Measurements from ENCODE around the gene NOP56. TPM values are rescaled to one million over a fixed set of nuclear protein-coding genes. Genes with fewer than 3 reads are reported as not detected.

Gene NOP56
- total and polyA plus RNA-seq, 2 of the 8 experiments (the other 6 are each of a cell fraction or from before 2014, with no cell fraction given), result 391 to 677 TPM

DNA sequence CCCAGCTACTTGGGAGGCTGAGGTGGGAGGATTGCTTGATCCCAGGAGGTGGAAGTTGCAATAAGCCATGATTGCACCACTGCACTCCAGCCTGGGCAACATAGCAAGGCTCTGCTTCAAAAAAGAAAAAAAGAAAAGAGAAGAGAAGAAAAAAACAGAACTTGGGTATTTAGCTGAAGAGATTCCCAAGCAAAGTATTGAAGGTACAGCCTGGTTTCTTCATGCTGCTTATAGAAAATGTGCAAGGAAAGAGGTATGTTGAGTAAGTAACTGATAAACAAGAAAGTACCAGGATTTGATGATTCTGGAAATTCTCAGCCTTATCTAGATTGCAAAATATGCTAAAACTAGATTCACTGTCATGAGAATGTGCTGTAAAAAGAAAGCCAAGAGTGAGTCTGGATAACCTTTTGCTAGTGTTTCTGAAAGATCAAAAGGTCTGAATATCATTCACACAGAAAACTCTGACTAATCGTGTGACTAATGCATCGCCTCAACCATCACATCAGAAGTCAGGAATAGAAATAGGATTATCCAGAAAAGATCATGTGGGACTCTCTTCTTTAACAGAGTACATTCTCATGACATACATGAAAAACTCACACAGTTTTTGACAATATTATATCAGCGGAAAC is 32.4 kb upstream of the NOP56 start:
- H4K91ac ChIP-seq (replicated peaks; ENCODE audit: insufficient read length, low read length), result no peak overlapping the region
- FAIRE-seq, result no peak
- no peak overlapping the region for H3K4ac ChIP-seq (replicated peaks; ENCODE audit: insufficient read length, low read depth, low read length)
- H2BK12ac ChIP-seq (ENCODE audit: low read depth, low read length), result no peak overlapping the region
- no peaks in the 10 kb centered on the region for H3K36me3 ChIP-seq (ENCODE audit: control insufficient read depth in 2 of 4, insufficient read depth in 4 of 4, low read length in 3 of 4)
- H3K14ac ChIP-seq (ENCODE audit: insufficient read length), result no peak overlapping the region
- POLR2A ChIA-PET (ENCODE audit: partially characterized antibody), result no interaction called here
- no peaks in the 10 kb centered on the region; a peak in 1 of 4 replicates for H3K9me3 ChIP-seq (ENCODE audit: insufficient read depth in 2 of 2, low read depth in 1 of 2, low read length in 1 of 2)
- H3K79me2 ChIP-seq (ENCODE audit: control insufficient read depth in 1 of 2, insufficient read depth in 2 of 2, low read length in 2 of 2), result no peaks in the 10 kb centered on the region
- no peaks in the 10 kb centered on the region for H3K27me3 ChIP-seq (replicated peaks in 1 of 4; ENCODE audit: control insufficient read depth in 3 of 4, extremely low read depth in 1 of 4, insufficient read depth in 3 of 4, low read length in 3 of 4)
- H2BK5ac ChIP-seq (ENCODE audit: low read depth, low read length), result no peak overlapping the region
- no peak overlapping the region for H2BK15ac ChIP-seq (ENCODE audit: low read length)
- H3K18ac ChIP-seq (ENCODE audit: extremely low read depth, low read length), result no peak overlapping the region
- no peak overlapping the region for H3K23ac ChIP-seq (ENCODE audit: insufficient read length)
- H4K8ac ChIP-seq (ENCODE audit: extremely low read depth, insufficient read depth, low read length), result no peak overlapping the region
- H3K27ac ChIP-seq (ENCODE audit: low read depth, low read length), result no peak overlapping the region
- H2BK20ac ChIP-seq (ENCODE audit: low read length), result no peak overlapping the region
- 95% methylated on average over 3 of the region's 3 CpGs; no CpG with 5 or more reads in 1 of the 2 experiments for WGBS, 2 experiments (ENCODE audit: extremely low coverage in 1 of 2, insufficient coverage in 1 of 2, insufficient read length in 1 of 2, insufficient replicate concordance in 2 of 2, low coverage in 1 of 2, low lambda C conversion rate in 2 of 2, missing lambda C conversion rate in 1 of 2)
- no peaks in the 10 kb centered on the region for H4K20me1 ChIP-seq (replicated peaks in 1 of 2; ENCODE audit: control insufficient read depth in 1 of 2, insufficient read depth in 2 of 2, low read length in 2 of 2)
- no peak overlapping the region for H2AFZ ChIP-seq (ENCODE audit: low read length)
- no peak overlapping the region for H2BK120ac ChIP-seq (replicated peaks; ENCODE audit: low read depth, low read length)
- H3K4me3 ChIP-seq (ENCODE audit: extremely low read depth in 1 of 4, insufficient read depth in 2 of 4, low read depth in 3 of 4, low read length in 4 of 4), result no peak overlapping the region
- H3K4me1 ChIP-seq (replicated peaks in 1 of 4; ENCODE audit: control insufficient read depth in 3 of 4, insufficient read depth in 4 of 4, low read length in 3 of 4), result no peaks in the 10 kb centered on the region
- H2AK5ac ChIP-seq (ENCODE audit: low read depth, low read length), result no peak overlapping the region
- H3K9ac ChIP-seq (replicated peaks in 1 of 4; ENCODE audit: extremely low read depth in 1 of 4, low read depth in 3 of 4, low read length in 3 of 4), result no peak overlapping the region
- no peak for DNase-seq (ENCODE audit: low read depth in 1 of 2, low spot score in 2 of 2)
- no peaks in the 10 kb centered on the region for H3K23me2 ChIP-seq (ENCODE audit: low read depth, low read length)
- H4K5ac ChIP-seq (ENCODE audit: insufficient read length, low read depth, low read length), result no peak overlapping the region
- no peak overlapping the region for H3K56ac ChIP-seq (replicated peaks; ENCODE audit: insufficient read length, low read depth, low read length)
- H3K4me2 ChIP-seq (ENCODE audit: insufficient read depth in 1 of 2, low read depth in 2 of 2, low read length in 2 of 2), result no peak overlapping the region
- H3K79me1 ChIP-seq (ENCODE audit: low read depth, low read length), result no peaks in the 10 kb centered on the region
- CTCF ChIA-PET (ENCODE audit: partially characterized antibody), result no interaction called here
- TF ChIP-seq RNF2 (IDR thresholded peaks at IDR 0.05; ENCODE audit: borderline replicate concordance, low read depth, low read length, missing control alignments, poor library complexity, severe bottlenecking) (no peak), SUZ12 (IDR thresholded peaks at IDR 0.05; ENCODE audit: low read length) (no peak), GTF2F1 (IDR thresholded peaks at IDR 0.05; ENCODE audit: borderline replicate concordance, low read depth, low read length) (no peak), BACH1 (IDR thresholded peaks at IDR 0.05; ENCODE audit: low read length) (no peak), PHF8 (conservative IDR thresholded peaks at IDR 0.05; ENCODE audit: low read depth, low read length) (no peak), POLR2A (IDR thresholded peaks at IDR 0.05; ENCODE audit: control extremely low read depth in 1 of 2, low read depth in 2 of 2, low read length in 2 of 2) (no peak), NANOG (IDR thresholded peaks at IDR 0.05; ENCODE audit: insufficient read depth, low read depth, low read length, poor library complexity, severe bottlenecking) (no peak), TBP (IDR thresholded peaks at IDR 0.05; ENCODE audit: low read depth, low read length) (no peak), RXRA (IDR thresholded peaks at IDR 0.05; ENCODE audit: insufficient read depth, low read depth, low read length) (no peak), CTCF (IDR thresholded peaks at IDR 0.05; ENCODE audit: control extremely low read depth in 1 of 3, insufficient read depth in 1 of 3, low read depth in 1 of 3, low read length in 3 of 3) (no peak), KDM4A (IDR thresholded peaks at IDR 0.05; ENCODE audit: low read depth, low read length, severe bottlenecking) (no peak)
